Suprapubic skin (tissue), 4 donors: Measurements from ENCODE around the gene CACNA2D1. TPM values are rescaled to one million over a fixed set of nuclear protein-coding genes. Genes with fewer than 3 reads are reported as not detected.

Experiments
- DNase-seq, 2 donors: peaks; one replicate each; pipeline ENCODE4 v3.0.0-alpha.2; 2019; ENCODE audit warnings: low spot score in 2 of 2
- H3K27ac ChIP-seq: fragments of 200-600 bp; sonication (generic); one replicate; pipeline ENCODE4 v1.5.1; 2019
- H3K27me3 ChIP-seq: fragments of 200-600 bp; sonication (generic); one replicate; pipeline ENCODE4 v1.5.1; 2019
- H3K36me3 ChIP-seq: fragments of 200-600 bp; sonication (generic); one replicate; pipeline ENCODE4 v1.5.1; 2019
- H3K4me1 ChIP-seq: fragments of 200-600 bp; sonication (generic); one replicate; pipeline ENCODE4 v1.5.1; 2019
- H3K4me3 ChIP-seq: fragments of 200-600 bp; sonication (generic); one replicate; pipeline ENCODE4 v1.5.1; 2019; ENCODE audit warnings: mild to moderate bottlenecking
- H3K9me3 ChIP-seq: fragments of 200-600 bp; sonication (generic); one replicate; pipeline ENCODE4 v1.5.1; 2019
- CTCF ChIP-seq, 2 donors: fragments of 200-600 bp in 1 of 2; fragments of 450-650 bp in 1 of 2; sonication (generic) in 1 of 2; IDR thresholded peaks; one replicate each; pipeline ENCODE4 v1.5.1; 2016 to 2019; ENCODE audit warnings: antibody characterized with exemption in 2 of 2, mild to moderate bottlenecking in 1 of 2, moderate library complexity in 1 of 2
- EP300 ChIP-seq: sonication (generic); formaldehyde crosslinking; IDR thresholded peaks from one replicate; pipeline ENCODE4 v1.6.1; 2017; ENCODE audit warnings: antibody characterized with exemption
- POLR2A ChIP-seq, 2 donors: fragments of 450-650 bp; IDR thresholded peaks; one replicate each; pipeline ENCODE4 v1.6.1; 2017; ENCODE audit warnings: antibody characterized with exemption in 2 of 2, mild to moderate bottlenecking in 2 of 2, moderate library complexity in 2 of 2
- POLR2AphosphoS5 ChIP-seq, 3 donors: sonication (generic); formaldehyde crosslinking; IDR thresholded peaks; one replicate each; pipeline ENCODE4 v1.6.1; 2017; ENCODE audit warnings: antibody characterized with exemption in 3 of 3
- WGBS: methylation state at CpG from one replicate; pipeline ENCODE4 v1.1.5; 2018; 5-methylcytosine and 5-hydroxymethylcytosine counted together
- total RNA-seq, 4 donors: library from RNA; depleted of rRNA; stranded (reverse); fragments of >200 nt; gene quantifications; one replicate each; pipeline ENCODE4 v1.1.0, GENCODE V29; 2016

The CACNA2D1 gene
- total RNA-seq, 4 donors from 2014 or later = 9.3 to 16.9 (median 10.6) TPM

GRCh38 chr7:81973117-81973516, 470.5 kb downstream of the CACNA2D1 start:
- Histone ChIP-seq H3K27ac (no peak overlapping the region), H3K9me3 (no peaks in the 10 kb centered on the region), H3K4me1 (no peaks in the 10 kb centered on the region), H3K4me3 (no peak overlapping the region), H3K36me3 (no peaks in the 10 kb centered on the region), H3K27me3 (no peaks in the 10 kb centered on the region)
- DNase-seq = no peak
- TF ChIP-seq CTCF (IDR thresholded peaks at IDR 0.05) = no peak
- no peak for TF ChIP-seq EP300
- no peak for TF ChIP-seq POLR2A (IDR thresholded peaks at IDR 0.05)
- no peak for TF ChIP-seq POLR2AphosphoS5 (IDR thresholded peaks at IDR 0.05)
- WGBS = 61% methylated on average over 2 of the region's 2 CpGs

GRCh38 chr7:81960026-81960425, 483.6 kb downstream of the CACNA2D1 start:
- no peaks in the 10 kb centered on the region for H3K9me3 ChIP-seq
- TF ChIP-seq EP300 (no peak), POLR2A (IDR thresholded peaks at IDR 0.05) (no peak), POLR2AphosphoS5 (IDR thresholded peaks at IDR 0.05) (no peak), CTCF (IDR thresholded peaks at IDR 0.05) (no peak)
- H3K27ac ChIP-seq = no peak overlapping the region
- no peak for DNase-seq
- H3K27me3 ChIP-seq = no peaks in the 10 kb centered on the region
- H3K36me3 ChIP-seq = no peaks in the 10 kb centered on the region
- no peaks in the 10 kb centered on the region for H3K4me1 ChIP-seq
- H3K4me3 ChIP-seq = no peak overlapping the region
- WGBS = 76% methylated on average over 2 of the region's 2 CpGs

- Histone ChIP-seq H3K9me3 (no peaks in the 10 kb centered on the region), H3K27me3 (no peaks in the 10 kb centered on the region), H3K36me3 (no peaks in the 10 kb centered on the region), H3K4me1 (no peaks in the 10 kb centered on the region), H3K4me3 (no peak overlapping the region), H3K27ac (no peak overlapping the region)
- TF ChIP-seq CTCF (IDR thresholded peaks at IDR 0.05) (no peak), EP300 (no peak)
- WGBS = 90% methylated on average over 4 of the region's 4 CpGs
- DNase-seq = no peak
These were observed 486.1 kb downstream of the CACNA2D1 start for GRCh38 chr7:81957517-81957916.

GRCh38 chr7:81956520-81956919, 487.1 kb downstream of the CACNA2D1 start:
- H3K27me3 ChIP-seq = no peaks in the 10 kb centered on the region
- H3K4me1 ChIP-seq = no peaks in the 10 kb centered on the region
- no peaks in the 10 kb centered on the region for H3K36me3 ChIP-seq
- H3K4me3 ChIP-seq = no peak overlapping the region
- H3K27ac ChIP-seq = no peak overlapping the region
- WGBS = 55% methylated on average over 4 of the region's 4 CpGs
- TF ChIP-seq POLR2A (IDR thresholded peaks at IDR 0.05) (no peak), EP300 (no peak), CTCF (IDR thresholded peaks at IDR 0.05) (no peak), POLR2AphosphoS5 (IDR thresholded peaks at IDR 0.05) (no peak)
- H3K9me3 ChIP-seq = no peaks in the 10 kb centered on the region
- no peak for DNase-seq

GRCh38 chr7:81949306-81949705, 494.3 kb downstream of the CACNA2D1 start:
- Histone ChIP-seq H3K27ac (no peak overlapping the region), H3K36me3 (no peaks in the 10 kb centered on the region), H3K4me3 (no peak overlapping the region), H3K4me1 (no peaks in the 10 kb centered on the region), H3K9me3 (no peaks in the 10 kb centered on the region), H3K27me3 (no peaks in the 10 kb centered on the region)
- TF ChIP-seq POLR2AphosphoS5 (IDR thresholded peaks at IDR 0.05) (no peak), EP300 (no peak), CTCF (IDR thresholded peaks at IDR 0.05) (no peak), POLR2A (IDR thresholded peaks at IDR 0.05) (no peak)
- DNase-seq = no peak
